ENCODE data around the gene ACSS2. TPM values are rescaled to one million over a fixed set of nuclear protein-coding genes. Genes with fewer than 3 reads are reported as not detected.

The ACSS2 gene
- total RNA-seq, 4 donors from 2014 or later = 68.4 to 112 (median 94.3) TPM

DNA sequence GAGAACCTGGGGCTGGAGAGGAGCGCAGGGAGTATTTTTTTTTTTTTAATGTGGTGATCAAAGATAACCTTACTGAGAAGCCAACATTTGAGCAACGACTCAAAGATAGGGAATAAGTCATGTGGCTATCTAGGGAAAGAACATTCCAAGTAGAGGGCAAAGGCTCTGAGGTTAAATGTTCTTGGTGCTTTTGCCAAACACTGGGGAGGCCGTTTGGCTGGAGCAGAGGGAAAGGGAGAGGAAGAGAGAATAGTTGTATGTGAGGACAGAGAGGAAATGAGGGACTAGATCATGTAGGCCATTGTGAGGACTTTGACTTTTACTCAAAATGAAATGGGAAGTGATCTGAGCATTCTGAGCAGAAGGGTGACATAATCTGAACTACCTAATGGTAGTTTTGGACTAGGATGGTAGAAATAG, 27.8 kb downstream of the ACSS2 start:
- H3K36me3 ChIP-seq = no peaks in the 10 kb centered on the region
- H3K9me3 ChIP-seq = no peaks in the 10 kb centered on the region
- TF ChIP-seq, protein P1, sequence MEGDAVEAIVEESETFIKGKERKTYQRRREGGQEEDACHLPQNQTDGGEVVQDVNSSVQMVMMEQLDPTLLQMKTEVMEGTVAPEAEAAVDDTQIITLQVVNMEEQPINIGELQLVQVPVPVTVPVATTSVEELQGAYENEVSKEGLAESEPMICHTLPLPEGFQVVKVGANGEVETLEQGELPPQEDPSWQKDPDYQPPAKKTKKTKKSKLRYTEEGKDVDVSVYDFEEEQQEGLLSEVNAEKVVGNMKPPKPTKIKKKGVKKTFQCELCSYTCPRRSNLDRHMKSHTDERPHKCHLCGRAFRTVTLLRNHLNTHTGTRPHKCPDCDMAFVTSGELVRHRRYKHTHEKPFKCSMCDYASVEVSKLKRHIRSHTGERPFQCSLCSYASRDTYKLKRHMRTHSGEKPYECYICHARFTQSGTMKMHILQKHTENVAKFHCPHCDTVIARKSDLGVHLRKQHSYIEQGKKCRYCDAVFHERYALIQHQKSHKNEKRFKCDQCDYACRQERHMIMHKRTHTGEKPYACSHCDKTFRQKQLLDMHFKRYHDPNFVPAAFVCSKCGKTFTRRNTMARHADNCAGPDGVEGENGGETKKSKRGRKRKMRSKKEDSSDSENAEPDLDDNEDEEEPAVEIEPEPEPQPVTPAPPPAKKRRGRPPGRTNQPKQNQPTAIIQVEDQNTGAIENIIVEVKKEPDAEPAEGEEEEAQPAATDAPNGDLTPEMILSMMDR (IDR thresholded peaks at IDR 0.05) = no peak
- TF ChIP-seq EP300 (IDR thresholded peaks at IDR 0.05) (peak; percentile 27 to 60), POLR2A (IDR thresholded peaks at IDR 0.05) (no peak)
- H3K4me1 ChIP-seq = peaks cover 3 to 34% (median 15%) of the 10 kb centered on the region in 4 donors
- no peak overlapping the region for H3K4me3 ChIP-seq
- peak in 1 of 2 donors; percentile 11 for DNase-seq (ENCODE audit: low spot score in 2 of 2)
- WGBS, 2 donors = 33 to 40% methylated on average over 3 of the region's 3 CpGs
- no peaks in the 10 kb centered on the region for H3K27me3 ChIP-seq
- peak overlapping the region in 2 of 4 donors; percentile 56 to 57 for H3K27ac ChIP-seq

DNA sequence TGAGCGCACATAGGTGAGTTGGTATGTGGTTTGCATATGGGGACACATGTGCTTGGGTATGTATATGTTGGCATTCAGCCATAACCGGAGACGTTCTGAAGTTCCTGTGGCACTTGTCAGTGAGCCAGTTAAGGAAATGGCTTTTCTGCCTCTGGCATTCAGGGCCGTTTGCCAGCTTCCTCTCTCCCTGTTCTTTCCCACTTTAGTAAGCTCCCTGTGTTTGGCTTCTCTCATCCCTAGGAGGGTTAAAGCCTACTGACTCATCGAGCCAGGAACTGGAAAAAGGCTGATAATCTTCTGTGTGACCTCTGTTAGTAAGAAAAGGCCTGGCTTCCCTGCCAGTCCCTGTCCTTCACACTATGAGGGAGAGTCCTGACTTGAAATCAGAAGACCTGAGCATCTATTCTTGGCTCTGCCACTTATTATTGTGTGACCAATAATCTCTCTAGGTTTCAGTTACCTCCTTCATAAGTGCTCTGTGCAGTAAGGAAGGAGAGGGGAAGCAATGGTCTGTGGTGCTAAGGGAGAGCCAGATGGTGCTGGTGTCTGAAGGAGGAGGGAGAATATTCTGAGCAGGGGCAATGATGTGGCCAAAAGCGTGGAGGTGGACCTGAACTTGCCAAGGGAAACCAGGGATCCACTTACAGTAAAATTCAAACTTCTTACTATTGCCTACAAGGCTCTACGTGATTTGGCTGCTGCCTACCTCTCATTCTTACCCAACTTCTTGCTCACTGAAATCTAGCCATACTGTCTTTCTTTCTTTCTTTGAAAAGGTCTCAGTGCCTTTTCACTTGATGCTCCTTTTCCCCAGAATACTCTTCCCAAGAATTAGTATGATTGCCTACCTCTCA, 31.4 kb downstream of the ACSS2 start:
- Histone ChIP-seq H3K9me3 (no peaks in the 10 kb centered on the region), H3K4me3 (no peak overlapping the region), H3K4me1 (peaks cover 3 to 34% (median 15%) of the 10 kb centered on the region in 4 donors), H3K27ac (peak overlapping the region in 2 of 4 donors; percentile 80 to 84), H3K27me3 (no peaks in the 10 kb centered on the region), H3K36me3 (no peaks in the 10 kb centered on the region)
- 34 to 35% methylated on average over 7 of the region's 7 CpGs for WGBS, 2 donors
- no peak for TF ChIP-seq EP300 (IDR thresholded peaks at IDR 0.05)
- TF ChIP-seq POLR2A (IDR thresholded peaks at IDR 0.05) = no peak
- TF ChIP-seq, protein P1 (IDR thresholded peaks at IDR 0.05) = no peak
- peak in 1 of 2 donors; percentile 47 for DNase-seq (ENCODE audit: low spot score in 2 of 2)

DNA sequence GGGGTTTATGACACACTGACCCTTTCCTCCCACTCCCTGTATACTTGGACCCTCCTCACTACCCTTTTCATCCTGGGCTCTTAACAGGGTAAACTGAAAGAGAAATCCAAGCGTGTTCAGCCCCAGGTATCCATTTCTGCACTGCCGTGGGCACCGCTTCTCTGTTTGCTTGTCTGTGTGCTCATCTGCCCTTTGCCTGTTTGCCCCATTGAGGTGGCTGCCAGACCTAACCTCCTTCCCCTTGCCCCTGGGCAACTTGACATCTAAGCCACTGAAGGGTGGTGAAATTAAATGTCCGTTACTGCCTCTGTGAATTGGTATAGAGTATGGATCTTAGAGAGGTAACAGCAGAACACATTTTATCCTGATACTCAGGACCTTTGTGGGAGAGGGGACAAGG, 38.7 kb downstream of the ACSS2 start:
- no peaks in the 10 kb centered on the region for H3K27me3 ChIP-seq
- 85 to 96% methylated on average over 4 of the region's 4 CpGs for WGBS, 2 donors
- H3K4me1 ChIP-seq = peaks cover 0 to under 1% (median 0%) of the 10 kb centered on the region in 4 donors
- H3K9me3 ChIP-seq = no peaks in the 10 kb centered on the region
- no peak overlapping the region for H3K27ac ChIP-seq
- peaks cover 0 to 22% (median 0%) of the 10 kb centered on the region in 3 donors for H3K36me3 ChIP-seq
- no peak for TF ChIP-seq POLR2A (IDR thresholded peaks at IDR 0.05)
- TF ChIP-seq, protein P1 (IDR thresholded peaks at IDR 0.05) = no peak
- no peak for TF ChIP-seq EP300 (IDR thresholded peaks at IDR 0.05)
- no peak overlapping the region for H3K4me3 ChIP-seq
- DNase-seq (ENCODE audit: low spot score in 2 of 2) = no peak

DNA sequence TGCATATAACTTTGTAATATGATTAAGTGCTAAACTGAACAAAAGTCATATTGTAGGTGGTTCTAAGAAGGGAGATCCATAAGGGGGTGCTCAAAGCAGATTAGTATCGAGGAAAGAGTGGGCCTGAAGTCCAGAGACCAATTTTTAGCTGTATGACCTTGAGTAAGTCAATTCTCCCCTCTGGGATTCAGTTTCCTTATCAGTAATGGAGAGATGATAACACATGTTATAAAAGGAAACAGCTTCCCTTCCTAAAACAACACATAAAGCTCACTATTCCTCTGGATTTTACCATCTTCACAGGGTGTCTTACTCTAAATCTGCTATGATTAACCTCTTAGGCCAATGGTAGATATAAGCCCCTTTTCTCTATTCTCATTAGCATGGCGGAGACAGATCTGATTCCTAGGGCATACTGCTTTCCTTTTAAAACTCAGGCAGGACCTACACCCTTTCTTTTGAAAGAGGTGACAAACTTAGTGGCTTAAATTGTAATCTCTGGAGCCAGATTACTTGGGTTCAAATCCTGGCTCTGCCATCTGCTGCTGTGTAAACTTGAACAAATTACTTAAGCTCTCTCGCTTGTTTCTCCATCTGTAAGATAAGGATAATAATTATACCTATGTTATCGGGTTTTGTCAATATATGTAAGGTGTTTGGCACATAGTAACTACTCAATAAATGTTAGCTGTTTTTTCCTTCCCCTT, 39.5 kb downstream of the ACSS2 start:
- Histone ChIP-seq H3K4me3 (no peak overlapping the region), H3K27me3 (no peaks in the 10 kb centered on the region), H3K4me1 (peaks cover 0 to 2% (median 0%) of the 10 kb centered on the region in 4 donors), H3K27ac (no peak overlapping the region), H3K9me3 (no peaks in the 10 kb centered on the region), H3K36me3 (peaks cover 0 to 25% (median 0%) of the 10 kb centered on the region in 3 donors)
- TF ChIP-seq, protein P1 (IDR thresholded peaks at IDR 0.05) = no peak
- TF ChIP-seq POLR2A (IDR thresholded peaks at IDR 0.05) (no peak), EP300 (IDR thresholded peaks at IDR 0.05) (no peak)
- WGBS, 2 donors = 86 to 89% methylated on average over 4 of the region's 4 CpGs
- DNase-seq (ENCODE audit: low spot score in 2 of 2) = no peak

Data from tibial nerve (tissue), 4 donors.